GM12878 (cell line): ENCODE results near the gene KLF11. TPM values are rescaled to one million over a fixed set of nuclear protein-coding genes. Genes with fewer than 3 reads are reported as not detected.

Experiments used
- ATAC-seq: fragments of 200-7000 bp; cut with Tn5 transposase; 3 replicates; pipeline ENCODE4 v1.9.1; 2020; ENCODE audit warnings: mild to moderate bottlenecking, moderate library complexity
- BruUV-seq: library from RNA; stranded (reverse); fragments of 400-500 nt; replicated peaks from 2 replicates; lab custom pipeline; 2021; lab: Mats Ljungman, UMichigan
- CTCF ChIA-PET: fragments of 300-600 bp; sonication (Branson Sonifier 250); formaldehyde crosslinking; extraction: SDS; loops from one replicate; lab custom pipeline; 2021; ENCODE audit warnings: inconsistent platforms; lab: Yijun Ruan, JAX
- POLR2A ChIA-PET: fragments of 350-600 bp; formaldehyde crosslinking; extraction: SDS; loops from one replicate; lab custom pipeline; 2021; ENCODE audit warnings: inconsistent platforms; lab: Charles Lee
- RAD21 ChIA-PET: fragments of 300-600 bp; sonication (Branson Sonifier 250); formaldehyde crosslinking; loops from one replicate; lab custom pipeline; 2023; ENCODE audit warnings: antibody characterized with exemption; ENCODE audit not compliant: unreplicated experiment; lab: Charles Lee
- SMC1A ChIA-PET: fragments of 300-600 bp; sonication (Branson Sonifier 250); formaldehyde crosslinking; loops from one replicate; lab custom pipeline; 2023; ENCODE audit not compliant: unreplicated experiment, uncharacterized antibody; lab: Charles Lee
- DNase-seq: peaks from one replicate; pipeline ENCODE4 v3.0.0-alpha.2; 2011; ENCODE audit warnings: low read depth, low spot score
- FAIRE-seq: peaks from 3 replicates; lab custom pipeline; 2011; peaks lifted over from hg19 to GRCh38; lab: Jason Lieb, UNC
- H2AFZ ChIP-seq: 2 replicates; pipeline ENCODE4 v1.6.0; 2011; ENCODE audit warnings: low read depth, low read length, control low read depth; ENCODE audit not compliant: control insufficient read depth
- H3K27ac ChIP-seq: 2 replicates; pipeline ENCODE4 v1.5.1; 2011; ENCODE audit warnings: control low read depth; ENCODE audit not compliant: control insufficient read depth, insufficient read depth
- H3K27me3 ChIP-seq, 2 experiments: replicated peaks in 1 of 2; 2 replicates each; pipeline versions ENCODE4 v1.6.0 to v1.6.1; 2011; ENCODE audit warnings: low read length in 1 of 2; ENCODE audit not compliant: control insufficient read depth in 2 of 2, insufficient read depth in 2 of 2
- H3K36me3 ChIP-seq, 2 experiments: 2 replicates each; pipeline ENCODE4 v1.5.1; 2011; ENCODE audit warnings: low read length in 1 of 2; ENCODE audit not compliant: control insufficient read depth in 2 of 2, insufficient read depth in 2 of 2
- H3K4me1 ChIP-seq: 2 replicates; pipeline ENCODE4 v1.6.1; 2011; ENCODE audit warnings: mild to moderate bottlenecking, low read length, moderate library complexity, mixed read lengths; ENCODE audit not compliant: control insufficient read depth, insufficient read depth
- H3K4me2 ChIP-seq: 2 replicates; pipeline ENCODE4 v1.6.0; 2011; ENCODE audit warnings: control low read depth; ENCODE audit not compliant: control insufficient read depth, insufficient read depth
- H3K4me3 ChIP-seq: fragments of 200-600 bp; sonication (generic); 2 replicates; pipeline ENCODE4 v1.5.1; 2016
- H3K79me2 ChIP-seq: 2 replicates; pipeline ENCODE4 v1.6.0; 2011; ENCODE audit warnings: low read length; ENCODE audit not compliant: control insufficient read depth, insufficient read depth
- H3K9ac ChIP-seq: 2 replicates; pipeline ENCODE4 v1.8.0; 2011; ENCODE audit warnings: low read length, control low read depth, mixed read lengths; ENCODE audit not compliant: control insufficient read depth, insufficient read depth
- H3K9me3 ChIP-seq: replicated peaks from 3 replicates; pipeline ENCODE4 v1.5.1; 2011; ENCODE audit warnings: mild to moderate bottlenecking, low read length; ENCODE audit not compliant: control insufficient read depth, insufficient read depth
- H4K20me1 ChIP-seq: 2 replicates; pipeline ENCODE4 v1.6.0; 2011; ENCODE audit not compliant: control insufficient read depth, insufficient read depth
- BCL11A ChIP-seq: IDR thresholded peaks from 2 replicates; pipeline ENCODE4 v1.6.1; 2011; ENCODE audit warnings: low read depth, low read length
- BMI1 ChIP-seq: fragments of 450-650 bp; IDR thresholded peaks from 2 replicates; pipeline ENCODE4 v1.6.1; 2016; ENCODE audit warnings: mild to moderate bottlenecking, moderate library complexity, borderline replicate concordance
- MLLT1 ChIP-seq: fragments of 450-650 bp; IDR thresholded peaks from 2 replicates; pipeline ENCODE4 v1.6.1; 2016; ENCODE audit warnings: mild to moderate bottlenecking
- MTA3 ChIP-seq: IDR thresholded peaks from 2 replicates; pipeline ENCODE4 v1.6.1; 2012; ENCODE audit warnings: low read length, inconsistent platforms, borderline replicate concordance
- SMARCA5 ChIP-seq: fragments of 450-650 bp; IDR thresholded peaks from 2 replicates; pipeline ENCODE4 v1.6.1; 2017; ENCODE audit warnings: mild to moderate bottlenecking
- in situ Hi-C: fragments of 300-500 bp; cut with MboI; formaldehyde crosslinking; loops from 9 replicates; pipeline ENCODE4 v1.14.3; 2018; ENCODE audit warnings: mixed read lengths
- intact Hi-C: fragments of 100-400 bp; cut with micrococcal nuclease; formaldehyde crosslinking; loops from one replicate; pipeline ENCODE4 v1.14.2; 2022; ENCODE audit not compliant: unreplicated experiment
- polyA plus RNA-seq, 11 experiments: library from polyadenylated mRNA; depleted of rRNA in 4 of 11; unstranded in 6 of 11; stranded (reverse) in 5 of 11; fragments of >200 nt; fragmentation: Nextera tagmentation in 4 of 11; fragmentation: Illumina TruSeq in 1 of 11; extraction: Ambion mirVana in 4 of 11; extraction: Trizol in 1 of 11; gene quantifications; 1 replicate in 1 of 11; 2 replicates in 10 of 11; pipeline versions ENCODE4 v1.2.1 to v1.2.3, GENCODE V29; 2011 to 2016; ENCODE audit warnings: inconsistent platforms in 2 of 11, missing spikeins in 2 of 11, low read depth in 1 of 11
- total RNA-seq, 4 experiments: library from RNA; depleted of rRNA in 3 of 4; stranded (reverse); fragments of >200 nt in 3 of 4; fragmentation: Illumina TruSeq in 1 of 4; extraction: Trizol in 1 of 4; gene quantifications; 2 replicates each; pipeline versions ENCODE4 v1.2.1 to v1.2.3, GENCODE V29; 2013 to 2021
- TF ChIP-seq, protein P1 (sequence below): fragments of 450-650 bp; IDR thresholded peaks from 2 replicates; pipeline ENCODE4 v1.6.1; 2017; ENCODE audit warnings: mild to moderate bottlenecking, low read depth, inconsistent platforms; ENCODE audit not compliant: poor library complexity, severe bottlenecking
- TF ChIP-seq, protein P2 (sequence below): fragments of 450-650 bp; IDR thresholded peaks from 2 replicates; pipeline ENCODE4 v1.6.1; 2016; ENCODE audit warnings: mild to moderate bottlenecking

KLF11 gene
- total and polyA plus RNA-seq, 10 of the 15 experiments (the other 5 are each of a cell fraction or from before 2014, with no cell fraction given): 0.03 to 0.54 (median 0.14) TPM; not detected in 1

GRCh38 chr2:10038716-10039115 is 4.6 kb upstream of the KLF11 start:
- DNase-seq: no peak
- Histone ChIP-seq H3K4me1 (no peaks in the 10 kb centered on the region), H3K79me2 (no peaks in the 10 kb centered on the region), H3K9me3 (no peaks in the 10 kb centered on the region; the same call in 2 of the 3 replicates), H3K4me2 (no peak overlapping the region), H3K36me3 (no peaks in the 10 kb centered on the region), H2AFZ (no peak overlapping the region), H3K9ac (no peak overlapping the region), H3K27ac (no peak overlapping the region), H3K27me3 (peaks cover 0 to 7% of the 10 kb centered on the region in 2 experiments; a peak in 2 of 4 replicates), H4K20me1 (no peaks in the 10 kb centered on the region), H3K4me3 (no peak overlapping the region)
- FAIRE-seq: no peak
- in situ Hi-C loops: no loop called here
- ChIA-PET CTCF (interaction anchor here (0.7 to 6.9 kb wide), 4 partner anchors 10 to 76 kb away, joined by 3 to 45 read pairs (median 4); no protein-coding TSS in a partner anchor), SMC1A (no interaction called here), RAD21 (no interaction called here), POLR2A (no interaction called here)
- no peak for TF ChIP-seq MTA3
- TF ChIP-seq MLLT1: no peak
- no peak for TF ChIP-seq SMARCA5
- TF ChIP-seq, protein P1, sequence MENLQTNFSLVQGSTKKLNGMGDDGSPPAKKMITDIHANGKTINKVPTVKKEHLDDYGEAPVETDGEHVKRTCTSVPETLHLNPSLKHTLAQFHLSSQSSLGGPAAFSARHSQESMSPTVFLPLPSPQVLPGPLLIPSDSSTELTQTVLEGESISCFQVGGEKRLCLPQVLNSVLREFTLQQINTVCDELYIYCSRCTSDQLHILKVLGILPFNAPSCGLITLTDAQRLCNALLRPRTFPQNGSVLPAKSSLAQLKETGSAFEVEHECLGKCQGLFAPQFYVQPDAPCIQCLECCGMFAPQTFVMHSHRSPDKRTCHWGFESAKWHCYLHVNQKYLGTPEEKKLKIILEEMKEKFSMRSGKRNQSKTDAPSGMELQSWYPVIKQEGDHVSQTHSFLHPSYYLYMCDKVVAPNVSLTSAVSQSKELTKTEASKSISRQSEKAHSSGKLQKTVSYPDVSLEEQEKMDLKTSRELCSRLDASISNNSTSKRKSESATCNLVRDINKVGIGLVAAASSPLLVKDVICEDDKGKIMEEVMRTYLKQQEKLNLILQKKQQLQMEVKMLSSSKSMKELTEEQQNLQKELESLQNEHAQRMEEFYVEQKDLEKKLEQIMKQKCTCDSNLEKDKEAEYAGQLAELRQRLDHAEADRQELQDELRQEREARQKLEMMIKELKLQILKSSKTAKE: no peak
- no peak for TF ChIP-seq BMI1
- TF ChIP-seq BCL11A: no peak
- TF ChIP-seq, protein P2, sequence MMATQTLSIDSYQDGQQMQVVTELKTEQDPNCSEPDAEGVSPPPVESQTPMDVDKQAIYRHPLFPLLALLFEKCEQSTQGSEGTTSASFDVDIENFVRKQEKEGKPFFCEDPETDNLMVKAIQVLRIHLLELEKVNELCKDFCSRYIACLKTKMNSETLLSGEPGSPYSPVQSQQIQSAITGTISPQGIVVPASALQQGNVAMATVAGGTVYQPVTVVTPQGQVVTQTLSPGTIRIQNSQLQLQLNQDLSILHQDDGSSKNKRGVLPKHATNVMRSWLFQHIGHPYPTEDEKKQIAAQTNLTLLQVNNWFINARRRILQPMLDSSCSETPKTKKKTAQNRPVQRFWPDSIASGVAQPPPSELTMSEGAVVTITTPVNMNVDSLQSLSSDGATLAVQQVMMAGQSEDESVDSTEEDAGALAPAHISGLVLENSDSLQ: no peak
- ATAC-seq: no peak
- no TSS peak for BruUV-seq
- intact Hi-C loops: no loop called here
